Naive B cell (primary cell): Measurements from ENCODE around the gene WSCD2. TPM values are rescaled to one million over a fixed set of nuclear protein-coding genes. Genes with fewer than 3 reads are reported as not detected.
A peak's percentile ranks its signal among the peaks of the same experiment; 100 is the strongest.

Experiments used
- ATAC-seq, 2 donors: fragments of 150-1000 bp; cut with Tn5 transposase; 2 replicates each; pipeline ENCODE4 v1.10.0; 2021; ENCODE audit warnings: low read depth in 2 of 2, mild to moderate bottlenecking in 2 of 2, moderate library complexity in 2 of 2
- DNase-seq: peaks from one replicate; pipeline ENCODE4 v3.0.0; 2022
- H3K27ac Mint-ChIP-seq, 6 donors: one replicate each; pipeline ENCODE4 v1.8.0; 2020 to 2022; ENCODE audit warnings: mild to moderate bottlenecking in 6 of 6, mixed read lengths in 6 of 6, moderate library complexity in 5 of 6, inconsistent platforms in 2 of 6
- H3K27me3 Mint-ChIP-seq, 3 donors: one replicate each; pipeline ENCODE4 v1.8.0; 2021 to 2022; ENCODE audit warnings: mixed read lengths in 3 of 3, mild to moderate bottlenecking in 1 of 3
- H3K36me3 Mint-ChIP-seq, 2 donors: one replicate each; pipeline ENCODE4 v1.8.0; 2020 to 2022; ENCODE audit warnings: mixed read lengths in 2 of 2, inconsistent platforms in 1 of 2, mild to moderate bottlenecking in 1 of 2
- H3K4me1 Mint-ChIP-seq, 3 donors: one replicate each; pipeline ENCODE4 v1.8.0; 2020 to 2022; ENCODE audit warnings: mixed read lengths in 3 of 3, inconsistent platforms in 1 of 3, mild to moderate bottlenecking in 1 of 3, moderate library complexity in 1 of 3
- H3K4me3 Mint-ChIP-seq, 8 donors: one replicate each; pipeline ENCODE4 v1.8.0; 2020 to 2022; ENCODE audit warnings: mild to moderate bottlenecking in 8 of 8, mixed read lengths in 8 of 8, moderate library complexity in 8 of 8, inconsistent platforms in 2 of 8
- H3K9me3 Mint-ChIP-seq, 7 donors: one replicate each; pipeline ENCODE4 v1.8.0; 2020 to 2022; ENCODE audit warnings: mixed read lengths in 7 of 7, mild to moderate bottlenecking in 5 of 7, inconsistent platforms in 2 of 7, moderate library complexity in 1 of 7
- polyA plus RNA-seq, 6 donors: library from polyadenylated mRNA; unstranded; fragments of 300-500 nt; fragmentation: Illumina TruSeq; gene quantifications; one replicate each; pipeline ENCODE4 v1.2.3, GENCODE V29; 2021; ENCODE audit warnings: low read depth in 6 of 6

The WSCD2 gene
- polyA plus RNA-seq, 6 donors from 2014 or later, result 0.13 to 0.53 TPM; not detected in 4

GRCh38 chr12:108099073-108099472, 30.0 kb upstream of the WSCD2 start:
- Mint-ChIP-seq H3K27me3 (peaks cover 10 to 21% (median 17%) of the 10 kb centered on the region in 3 donors), H3K4me3 (no peak overlapping the region), H3K4me1 (no peaks in the 10 kb centered on the region), H3K36me3 (no peaks in the 10 kb centered on the region), H3K27ac (no peak overlapping the region), H3K9me3 (peaks cover 0 to 5% (median 0%) of the 10 kb centered on the region in 7 donors)
- ATAC-seq (no peak), DNase-seq (no peak)

- no peak for ATAC-seq
- peaks cover 0 to 5% (median 0%) of the 10 kb centered on the region in 7 donors for H3K9me3 Mint-ChIP-seq
- no peak overlapping the region for H3K4me3 Mint-ChIP-seq
- no peak for DNase-seq
- H3K27ac Mint-ChIP-seq, result no peak overlapping the region
- no peaks in the 10 kb centered on the region for H3K36me3 Mint-ChIP-seq
- peaks cover 6 to 18% (median 13%) of the 10 kb centered on the region in 3 donors for H3K27me3 Mint-ChIP-seq
- H3K4me1 Mint-ChIP-seq, result no peaks in the 10 kb centered on the region
Observed at GRCh38 chr12:108099778-108100489, 29.2 kb upstream of the WSCD2 start.

GRCh38 chr12:108101605-108102175, 27.4 kb upstream of the WSCD2 start:
- DNase-seq (no peak), ATAC-seq (no peak)
- Mint-ChIP-seq H3K36me3 (no peaks in the 10 kb centered on the region), H3K4me1 (no peaks in the 10 kb centered on the region), H3K9me3 (peaks cover 0 to 5% (median 0%) of the 10 kb centered on the region in 7 donors), H3K27me3 (peaks cover 6 to 20% (median 13%) of the 10 kb centered on the region in 3 donors), H3K4me3 (no peak overlapping the region), H3K27ac (no peak overlapping the region)

- ATAC-seq (no peak), DNase-seq (no peak)
- Mint-ChIP-seq H3K4me3 (no peak overlapping the region), H3K27ac (no peak overlapping the region), H3K36me3 (no peaks in the 10 kb centered on the region), H3K27me3 (peaks cover 6 to 20% (median 14%) of the 10 kb centered on the region in 3 donors), H3K4me1 (no peaks in the 10 kb centered on the region), H3K9me3 (peaks cover 0 to 5% (median 0%) of the 10 kb centered on the region in 7 donors)
Observed at GRCh38 chr12:108102363-108102762, 26.7 kb upstream of the WSCD2 start.

- Mint-ChIP-seq H3K9me3 (peaks cover 0 to 5% (median 0%) of the 10 kb centered on the region in 7 donors), H3K4me1 (no peaks in the 10 kb centered on the region), H3K27ac (no peak overlapping the region), H3K27me3 (peaks cover 6 to 20% (median 10%) of the 10 kb centered on the region in 3 donors), H3K4me3 (no peak overlapping the region), H3K36me3 (no peaks in the 10 kb centered on the region)
- ATAC-seq, result no peak
- DNase-seq, result no peak
Observed at GRCh38 chr12:108103087-108103486, 26.0 kb upstream of the WSCD2 start.

- H3K4me1 Mint-ChIP-seq, result no peaks in the 10 kb centered on the region
Observed at GRCh38 chr12:108103517-108103916, 25.6 kb upstream of the WSCD2 start.

GRCh38 chr12:108104657-108105056, 24.4 kb upstream of the WSCD2 start:
- no peak for DNase-seq
- no peaks in the 10 kb centered on the region for H3K4me1 Mint-ChIP-seq
- H3K27ac Mint-ChIP-seq, result no peak overlapping the region
- H3K27me3 Mint-ChIP-seq, result peaks cover 2 to 20% (median 10%) of the 10 kb centered on the region in 3 donors
- no peak for ATAC-seq
- H3K36me3 Mint-ChIP-seq, result no peaks in the 10 kb centered on the region
- peaks cover 0 to 5% (median 0%) of the 10 kb centered on the region in 7 donors for H3K9me3 Mint-ChIP-seq
- no peak overlapping the region for H3K4me3 Mint-ChIP-seq

More at GRCh38 chr12:108103517-108103916, 25.6 kb upstream of the WSCD2 start:
- no peaks in the 10 kb centered on the region for H3K36me3 Mint-ChIP-seq
- no peak overlapping the region for H3K27ac Mint-ChIP-seq
- H3K9me3 Mint-ChIP-seq, result peaks cover 0 to 5% (median 0%) of the 10 kb centered on the region in 7 donors
- H3K27me3 Mint-ChIP-seq, result peaks cover 6 to 20% (median 10%) of the 10 kb centered on the region in 3 donors
- no peak for DNase-seq
- H3K4me3 Mint-ChIP-seq, result no peak overlapping the region
- ATAC-seq, result no peak

- ATAC-seq (no peak), DNase-seq (no peak)
- peaks cover 0 to 3% (median 0%) of the 10 kb centered on the region in 7 donors for H3K9me3 Mint-ChIP-seq
- peaks cover under 1 to 13% (median 9%) of the 10 kb centered on the region in 3 donors for H3K27me3 Mint-ChIP-seq
- no peak overlapping the region for H3K27ac Mint-ChIP-seq
- H3K4me3 Mint-ChIP-seq, result no peak overlapping the region
- no peaks in the 10 kb centered on the region for H3K36me3 Mint-ChIP-seq
- H3K4me1 Mint-ChIP-seq, result no peaks in the 10 kb centered on the region
Observed at GRCh38 chr12:108106599-108106998, 22.5 kb upstream of the WSCD2 start.

- ATAC-seq (no peak), DNase-seq (no peak)
- Mint-ChIP-seq H3K27ac (no peak overlapping the region), H3K9me3 (peaks cover 0 to 3% (median 0%) of the 10 kb centered on the region in 7 donors), H3K27me3 (peaks cover 7 to 13% (median 9%) of the 10 kb centered on the region in 3 donors), H3K36me3 (no peaks in the 10 kb centered on the region), H3K4me1 (no peaks in the 10 kb centered on the region), H3K4me3 (no peak overlapping the region)
Observed at GRCh38 chr12:108107293-108107692, 21.8 kb upstream of the WSCD2 start.

- H3K36me3 Mint-ChIP-seq, result no peaks in the 10 kb centered on the region
- ATAC-seq (no peak), DNase-seq (no peak)
- H3K9me3 Mint-ChIP-seq, result no peaks in the 10 kb centered on the region
- no peaks in the 10 kb centered on the region for H3K4me1 Mint-ChIP-seq
- H3K4me3 Mint-ChIP-seq, result no peak overlapping the region
- peaks cover 5 to 9% (median 8%) of the 10 kb centered on the region in 3 donors for H3K27me3 Mint-ChIP-seq
- peak overlapping the region in 1 of 6 donors; percentile 30 for H3K27ac Mint-ChIP-seq
Observed at GRCh38 chr12:108109504-108109903, 19.6 kb upstream of the WSCD2 start.

GRCh38 chr12:108109954-108110353, 19.1 kb upstream of the WSCD2 start:
- no peak for DNase-seq
- peaks cover 0 to 4% (median 3%) of the 10 kb centered on the region in 3 donors for H3K4me1 Mint-ChIP-seq
- H3K27me3 Mint-ChIP-seq, result peaks cover 5 to 9% (median 8%) of the 10 kb centered on the region in 3 donors
- H3K36me3 Mint-ChIP-seq, result no peaks in the 10 kb centered on the region
- ATAC-seq, result no peak
- H3K4me3 Mint-ChIP-seq, result no peak overlapping the region
- H3K27ac Mint-ChIP-seq, result peak overlapping the region in 1 of 6 donors; percentile 30
- H3K9me3 Mint-ChIP-seq, result peaks cover 0 to 3% (median 0%) of the 10 kb centered on the region in 7 donors

- ATAC-seq (no peak), DNase-seq (no peak)
- peaks cover 0 to 3% (median 0%) of the 10 kb centered on the region in 7 donors for H3K9me3 Mint-ChIP-seq
- peaks cover 0 to 9% (median 8%) of the 10 kb centered on the region in 3 donors for H3K27me3 Mint-ChIP-seq
- H3K4me3 Mint-ChIP-seq, result no peak overlapping the region
- peaks cover 0 to 9% (median 9%) of the 10 kb centered on the region in 3 donors for H3K4me1 Mint-ChIP-seq
- H3K36me3 Mint-ChIP-seq, result no peaks in the 10 kb centered on the region
- H3K27ac Mint-ChIP-seq, result peak overlapping the region in 1 of 6 donors; percentile 18
Observed at GRCh38 chr12:108110844-108111243, 18.2 kb upstream of the WSCD2 start.

GRCh38 chr12:108112832-108113556, 16.1 kb upstream of the WSCD2 start:
- DNase-seq (no peak), ATAC-seq (no peak)
- Mint-ChIP-seq H3K4me3 (no peak overlapping the region), H3K27me3 (peaks cover 5 to 12% (median 5%) of the 10 kb centered on the region in 3 donors), H3K9me3 (peaks cover 0 to 3% (median 0%) of the 10 kb centered on the region in 7 donors), H3K36me3 (no peaks in the 10 kb centered on the region), H3K27ac (no peak overlapping the region), H3K4me1 (peaks cover 0 to 17% (median 9%) of the 10 kb centered on the region in 3 donors)
